ENCODE measurements around the gene SLC7A10.

SLC7A10 gene

DNA sequence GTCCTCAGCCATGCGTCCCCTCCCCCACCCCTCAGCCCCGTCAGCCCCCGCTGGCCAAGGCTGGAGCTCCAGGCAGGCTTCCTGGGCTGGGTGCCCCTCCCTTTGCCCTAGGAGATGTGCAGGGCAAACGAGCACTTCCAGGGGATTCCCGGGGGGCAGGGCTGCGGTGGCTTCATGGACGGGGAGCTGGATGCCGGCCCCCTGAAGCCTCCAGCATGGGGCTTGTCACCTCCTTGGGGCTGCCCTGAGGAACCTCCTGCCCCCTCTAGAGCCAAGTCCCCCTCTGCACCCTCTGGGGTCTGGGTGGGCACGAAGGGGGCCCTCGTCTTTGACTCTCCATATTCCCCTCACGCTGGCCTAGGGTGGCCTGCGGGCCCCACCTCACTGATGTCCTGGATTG is 25.4 kb upstream of the SLC7A10 start:
- no peak overlapping the region for H3K9ac ChIP-seq (ENCODE audit: low read length)
- no peak overlapping the region for H2AFZ ChIP-seq (ENCODE audit: low read length)
- DNase-seq = no peak
- H3K36me3 ChIP-seq (replicated peaks; ENCODE audit: insufficient read depth, low read length) = no peaks in the 10 kb centered on the region
- H3K27me3 ChIP-seq (replicated peaks; ENCODE audit: insufficient read depth, low read length) = peaks cover 32% of the 10 kb centered on the region
- H3K79me2 ChIP-seq (ENCODE audit: low read length) = no peaks in the 10 kb centered on the region
- H3K9me3 ChIP-seq (replicated peaks; ENCODE audit: insufficient read depth, low read length) = no peaks in the 10 kb centered on the region
- no peak overlapping the region for H3K4me3 ChIP-seq (ENCODE audit: low read length)
- TF ChIP-seq EZH2phosphoT487 (IDR thresholded peaks at IDR 0.05; ENCODE audit: low read length) (no peak), EZH2 (optimal IDR thresholded peaks at IDR 0.05; ENCODE audit: low read depth, low read length) (no peak)
- TF ChIP-seq, protein P1, sequence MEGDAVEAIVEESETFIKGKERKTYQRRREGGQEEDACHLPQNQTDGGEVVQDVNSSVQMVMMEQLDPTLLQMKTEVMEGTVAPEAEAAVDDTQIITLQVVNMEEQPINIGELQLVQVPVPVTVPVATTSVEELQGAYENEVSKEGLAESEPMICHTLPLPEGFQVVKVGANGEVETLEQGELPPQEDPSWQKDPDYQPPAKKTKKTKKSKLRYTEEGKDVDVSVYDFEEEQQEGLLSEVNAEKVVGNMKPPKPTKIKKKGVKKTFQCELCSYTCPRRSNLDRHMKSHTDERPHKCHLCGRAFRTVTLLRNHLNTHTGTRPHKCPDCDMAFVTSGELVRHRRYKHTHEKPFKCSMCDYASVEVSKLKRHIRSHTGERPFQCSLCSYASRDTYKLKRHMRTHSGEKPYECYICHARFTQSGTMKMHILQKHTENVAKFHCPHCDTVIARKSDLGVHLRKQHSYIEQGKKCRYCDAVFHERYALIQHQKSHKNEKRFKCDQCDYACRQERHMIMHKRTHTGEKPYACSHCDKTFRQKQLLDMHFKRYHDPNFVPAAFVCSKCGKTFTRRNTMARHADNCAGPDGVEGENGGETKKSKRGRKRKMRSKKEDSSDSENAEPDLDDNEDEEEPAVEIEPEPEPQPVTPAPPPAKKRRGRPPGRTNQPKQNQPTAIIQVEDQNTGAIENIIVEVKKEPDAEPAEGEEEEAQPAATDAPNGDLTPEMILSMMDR (IDR thresholded peaks at IDR 0.05; ENCODE audit: low read length) = no peak
- no peaks in the 10 kb centered on the region for H3K4me1 ChIP-seq (ENCODE audit: low read length)
- H4K20me1 ChIP-seq (ENCODE audit: insufficient read depth, low read length) = no peaks in the 10 kb centered on the region
- H3F3A ChIP-seq (ENCODE audit: insufficient read depth, low read length) = no peaks in the 10 kb centered on the region
- no peak overlapping the region for H3K27ac ChIP-seq (ENCODE audit: low read length)
- H3K4me2 ChIP-seq (ENCODE audit: low read depth, low read length) = no peak overlapping the region
- H3K9me2 ChIP-seq (replicated peaks; ENCODE audit: insufficient read depth, low read length) = no peaks in the 10 kb centered on the region

DNA sequence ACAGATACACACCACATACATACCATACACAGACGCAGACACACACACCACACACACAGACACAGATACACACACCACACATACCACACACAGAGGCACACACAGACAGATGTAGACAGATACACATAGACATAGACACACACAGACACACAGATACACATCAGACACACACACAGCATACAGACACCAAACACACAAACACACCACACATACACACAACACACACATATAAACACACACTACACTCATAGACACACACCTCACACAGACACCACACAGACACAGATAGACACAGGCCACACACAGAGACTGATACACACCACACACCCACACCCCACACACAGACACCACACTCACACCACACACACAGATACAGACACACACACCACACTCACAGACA is 24.9 kb upstream of the SLC7A10 start:
- DNase-seq = no peak
- TF ChIP-seq EZH2 (optimal IDR thresholded peaks at IDR 0.05; ENCODE audit: low read depth, low read length) = no peak
- TF ChIP-seq EZH2phosphoT487 (IDR thresholded peaks at IDR 0.05; ENCODE audit: low read length) = no peak
- TF ChIP-seq, protein P1 (IDR thresholded peaks at IDR 0.05; ENCODE audit: low read length) = no peak
- H3K79me2 ChIP-seq (ENCODE audit: low read length) = no peaks in the 10 kb centered on the region
- H3F3A ChIP-seq (ENCODE audit: insufficient read depth, low read length) = no peaks in the 10 kb centered on the region
- H4K20me1 ChIP-seq (ENCODE audit: insufficient read depth, low read length) = no peaks in the 10 kb centered on the region
- peaks cover 26% of the 10 kb centered on the region for H3K27me3 ChIP-seq (replicated peaks; ENCODE audit: insufficient read depth, low read length)
- H2AFZ ChIP-seq (ENCODE audit: low read length) = no peak overlapping the region
- no peak overlapping the region for H3K9ac ChIP-seq (ENCODE audit: low read length)
- H3K4me1 ChIP-seq (ENCODE audit: low read length) = no peaks in the 10 kb centered on the region
- no peaks in the 10 kb centered on the region for H3K36me3 ChIP-seq (replicated peaks; ENCODE audit: insufficient read depth, low read length)
- no peak overlapping the region for H3K4me2 ChIP-seq (ENCODE audit: low read depth, low read length)
- no peak overlapping the region for H3K27ac ChIP-seq (ENCODE audit: low read length)
- no peak overlapping the region for H3K4me3 ChIP-seq (ENCODE audit: low read length)
- no peaks in the 10 kb centered on the region for H3K9me3 ChIP-seq (replicated peaks; ENCODE audit: insufficient read depth, low read length)
- no peaks in the 10 kb centered on the region for H3K9me2 ChIP-seq (replicated peaks; ENCODE audit: insufficient read depth, low read length)

DNA sequence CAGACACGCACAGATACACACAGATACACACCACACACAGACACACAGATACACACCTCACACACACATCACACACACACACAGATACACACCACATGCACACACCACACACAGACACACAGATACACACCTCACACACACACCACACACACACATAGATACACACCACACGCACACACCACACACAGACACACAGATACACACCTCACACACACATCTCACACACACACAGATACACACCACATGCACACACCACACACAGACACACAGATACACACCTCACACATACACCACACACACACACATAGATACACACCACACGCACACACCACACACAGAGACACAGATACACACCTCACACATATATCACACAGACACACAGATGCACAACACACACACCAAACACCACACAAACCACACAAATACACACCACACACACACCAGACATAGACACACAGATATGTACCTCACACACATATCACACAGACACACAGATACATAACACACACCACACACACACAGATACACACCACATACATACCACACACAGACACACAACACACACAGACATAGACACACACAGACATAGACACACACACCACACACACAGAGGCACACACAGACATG is 24.2 kb upstream of the SLC7A10 start:
- Histone ChIP-seq H2AFZ (ENCODE audit: low read length) (no peak overlapping the region), H3K4me2 (ENCODE audit: low read depth, low read length) (no peak overlapping the region), H3K27me3 (replicated peaks; ENCODE audit: insufficient read depth, low read length) (peaks cover 25% of the 10 kb centered on the region), H3K9me2 (replicated peaks; ENCODE audit: insufficient read depth, low read length) (no peaks in the 10 kb centered on the region), H3K4me3 (ENCODE audit: low read length) (no peak overlapping the region), H4K20me1 (ENCODE audit: insufficient read depth, low read length) (no peaks in the 10 kb centered on the region), H3K9ac (ENCODE audit: low read length) (no peak overlapping the region), H3K36me3 (replicated peaks; ENCODE audit: insufficient read depth, low read length) (no peaks in the 10 kb centered on the region), H3K9me3 (replicated peaks; ENCODE audit: insufficient read depth, low read length) (no peaks in the 10 kb centered on the region), H3K4me1 (ENCODE audit: low read length) (no peaks in the 10 kb centered on the region), H3K79me2 (ENCODE audit: low read length) (no peaks in the 10 kb centered on the region), H3K27ac (ENCODE audit: low read length) (no peak overlapping the region), H3F3A (ENCODE audit: insufficient read depth, low read length) (no peaks in the 10 kb centered on the region)
- TF ChIP-seq EZH2 (optimal IDR thresholded peaks at IDR 0.05; ENCODE audit: low read depth, low read length) (no peak), EZH2phosphoT487 (IDR thresholded peaks at IDR 0.05; ENCODE audit: low read length) (no peak)
- TF ChIP-seq, protein P1 (IDR thresholded peaks at IDR 0.05; ENCODE audit: low read length) = no peak
- DNase-seq = no peak

All from MM.1S (cell line).